GM23248 (cell line): ENCODE results near the gene KRTAP2-1.

ENCODE experiments used
- EZH2 ChIP-seq: fragments of 200-600 bp; sonication (generic); IDR thresholded peaks from 2 replicates; pipeline ENCODE4 v1.6.1; 2018; ENCODE audit warnings: antibody characterized with exemption, mild to moderate bottlenecking; ENCODE audit not compliant: insufficient read depth, poor library complexity, severe bottlenecking
- EZH2phosphoT487 ChIP-seq: fragments of 200-600 bp; sonication (generic); IDR thresholded peaks from 2 replicates; pipeline ENCODE4 v1.6.1; 2018; ENCODE audit warnings: antibody characterized with exemption, moderate library complexity, mild to moderate bottlenecking, low read depth; ENCODE audit not compliant: insufficient read depth

DNA sequence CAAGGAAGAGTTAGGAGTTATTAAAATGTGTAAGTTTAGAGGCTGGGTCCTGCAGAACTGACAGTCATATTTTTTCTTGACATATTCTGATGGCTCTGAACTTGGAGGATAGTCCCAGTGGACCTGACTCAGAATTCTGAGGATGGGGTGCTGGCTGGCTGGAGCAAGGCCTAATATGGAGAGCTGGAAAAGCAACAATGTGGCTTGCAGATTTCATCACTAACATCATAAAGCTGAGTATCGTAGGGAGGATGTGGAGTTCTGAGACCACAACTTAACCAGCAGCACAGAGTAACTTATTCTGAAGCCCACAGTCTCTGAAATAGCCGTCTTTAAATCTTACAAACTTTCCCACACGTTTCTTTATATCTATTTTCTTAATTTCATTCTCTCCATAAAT lies 22.4 kb downstream of the KRTAP2-1 start:
- TF ChIP-seq EZH2phosphoT487, result no peak
- TF ChIP-seq EZH2, result no peak
